NCI-H1105 (cell line): ENCODE results near the gene LRCH2.

Source experiments
- DNase-seq: peaks from one replicate; lab custom pipeline; 2025; lab: John Stamatoyannopoulos, UW

Gene LRCH2

DNA sequence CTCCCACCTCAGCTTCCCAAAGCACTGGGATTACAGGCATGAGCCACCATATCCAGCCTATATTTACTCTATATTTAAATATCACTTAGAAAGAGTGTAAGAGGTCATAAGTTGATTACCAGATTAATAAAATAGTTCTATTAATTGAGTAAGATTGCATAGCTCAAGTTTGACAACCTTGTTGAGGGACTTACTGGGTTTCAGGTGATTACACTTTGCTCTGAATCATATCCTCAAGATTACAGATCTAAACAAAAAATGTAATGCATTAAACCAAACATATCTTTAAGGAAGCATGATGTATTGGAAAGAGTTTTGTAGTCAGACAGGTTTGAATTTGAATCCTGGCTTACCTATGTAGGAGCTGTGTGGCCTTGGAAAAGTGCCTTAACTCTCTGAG lies 168.6 kb downstream of the LRCH2 start:
- no peak for DNase-seq
